Right lung (tissue), 10 donors: ENCODE data around the gene NVL. TPM values are rescaled to one million over a fixed set of nuclear protein-coding genes. Genes with fewer than 3 reads are reported as not detected.
A peak's percentile ranks its signal among the peaks of the same experiment; 100 is the strongest.
"Not testable (repeated sequence)": the region's sequence is repeated elsewhere in the genome, so short reads cannot be mapped to it uniquely, and the experiment has no call there.

Experiments
- DNase-seq, 2 donors: peaks; one replicate each; pipeline ENCODE4 v3.0.0-alpha.2; 2013
- long read RNA-seq, 8 donors: transcript quantifications; one replicate each; lab custom pipeline, GENCODE V29; 2026
- polyA plus RNA-seq, 5 donors: library from polyadenylated mRNA; unstranded; fragments of 120-200 nt; gene quantifications; one replicate each; pipeline versions ENCODE4 v1.2.1 to v1.2.3, GENCODE V29; 2013; ENCODE audit warnings: inconsistent platforms in 1 of 5, low replicate concordance in 1 of 5; ENCODE audit not compliant: insufficient read length in 5 of 5, insufficient read depth in 1 of 5

Gene NVL
- 10 to 100 TPM; 36.4 to 47.3 (median 43.1) TPM for polyA plus RNA-seq
- long read RNA-seq, donor 1, partial matches to known transcripts, result 0 of 3 reads
- long read RNA-seq, donor 1, other reads (novel, unspliced or antisense), result 0 of 3 reads
- long read RNA-seq, donor 2, partial matches to known transcripts, result 0 of 1 reads
- long read RNA-seq, donor 2, other reads (novel, unspliced or antisense), result 0 of 1 reads
- long read RNA-seq, donor 3, partial matches to known transcripts, result 0 of 6 reads
- long read RNA-seq, donor 3, other reads (novel, unspliced or antisense), result 0 of 6 reads
- long read RNA-seq, donor 4, partial matches to known transcripts, result 0 of 1 reads
- long read RNA-seq, donor 4, other reads (novel, unspliced or antisense), result 0 of 1 reads
- long read RNA-seq, donor 5, partial matches to known transcripts, result 0 of 4 reads
- long read RNA-seq, donor 5, other reads (novel, unspliced or antisense), result 0 of 4 reads
- long read RNA-seq, donor 6, partial matches to known transcripts, result 0 of 3 reads
- long read RNA-seq, donor 6, other reads (novel, unspliced or antisense), result 0 of 3 reads
- long read RNA-seq, donor 7, partial matches to known transcripts, result 6 of 8 reads
- long read RNA-seq, donor 7, other reads (novel, unspliced or antisense), result 0 of 8 reads
- long read RNA-seq, donor 8, partial matches to known transcripts, result 62 of 62 reads
- long read RNA-seq, donor 8, other reads (novel, unspliced or antisense), result 0 of 62 reads

GRCh38 chr1:224329842-224330753 lies at the start of gene NVL:
Gene NVL, minus strand, starts transcription at chr1:224330172. Its CDS starts 45 bp downstream, at chr1:224330127.
- peak; percentile 88 to 89 for DNase-seq

- no peak for DNase-seq
Observed at GRCh38 chr1:224378855-224379631, 49.1 kb upstream of the NVL start.

DNA sequence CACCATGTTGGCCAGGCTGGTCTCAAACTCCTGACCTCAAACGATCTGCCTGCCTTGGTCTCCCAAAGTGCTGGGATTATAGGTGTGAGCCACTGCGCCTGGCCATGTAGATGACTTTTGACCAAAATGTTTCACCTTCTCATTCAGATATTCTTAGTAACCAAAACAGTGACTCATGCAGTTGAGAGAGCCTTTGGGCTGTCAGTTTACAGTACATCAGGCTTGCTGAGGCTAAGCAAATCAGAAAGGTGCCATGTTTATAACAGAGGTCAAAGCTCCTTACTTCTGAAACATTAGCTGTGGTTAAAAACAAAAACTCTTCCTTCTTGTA lies 47.7 kb upstream of the NVL start:
- DNase-seq, result no peak

DNA sequence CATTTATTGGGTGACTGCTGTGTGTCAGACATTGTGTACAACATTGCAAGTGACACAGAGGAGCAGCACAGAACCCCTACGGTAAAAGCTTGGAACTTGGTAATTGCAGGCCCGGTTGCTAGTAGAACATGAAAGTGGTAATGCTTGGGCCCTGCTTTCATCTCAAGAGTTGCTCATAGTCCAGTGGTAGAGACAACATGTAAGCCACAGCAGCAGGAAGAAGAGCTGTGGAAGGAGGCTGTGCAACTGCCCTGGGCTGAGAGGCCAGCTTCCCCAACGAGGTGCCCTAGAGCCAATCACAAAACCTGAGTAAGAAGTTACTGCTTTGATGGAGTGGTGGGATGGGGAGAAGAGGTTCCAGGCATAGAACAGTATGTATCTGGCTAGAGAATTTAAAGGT lies 45.1 kb upstream of the NVL start:
- no peak for DNase-seq

DNA sequence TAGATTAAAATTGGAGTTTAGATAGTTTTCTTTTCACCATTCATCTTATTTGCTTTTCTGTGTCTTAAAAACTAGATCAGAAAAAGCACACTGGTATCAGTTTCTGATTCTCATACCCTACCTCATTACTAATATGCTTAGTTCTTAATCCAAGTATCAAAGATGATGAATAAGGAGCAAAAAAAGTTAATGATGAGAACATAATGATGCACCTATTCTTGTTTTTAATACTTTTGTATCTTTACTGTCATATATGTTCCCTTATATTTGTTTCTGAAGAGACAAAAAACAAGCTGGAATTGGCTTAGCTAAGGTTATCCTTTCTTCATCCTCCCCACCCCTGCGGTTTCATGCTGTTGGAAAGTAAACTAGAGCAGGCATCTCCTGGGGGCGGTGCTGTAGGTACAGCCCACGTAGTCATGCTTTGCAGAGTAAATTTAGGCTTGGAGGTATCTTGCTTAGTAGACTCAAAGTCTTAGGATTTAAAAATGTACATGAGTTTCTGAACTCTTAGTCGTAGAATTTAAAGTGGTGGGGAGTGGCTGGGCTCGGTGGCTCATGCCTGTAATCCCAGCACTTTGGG lies 43.1 kb upstream of the NVL start:
- DNase-seq, result no peak

- DNase-seq, result no peak
Observed at GRCh38 chr1:224368409-224368808, 38.4 kb upstream of the NVL start.

- no peak for DNase-seq
Observed at GRCh38 chr1:224359207-224359606, 29.2 kb upstream of the NVL start.

- no peak for DNase-seq
Observed at GRCh38 chr1:224358237-224358636, 28.3 kb upstream of the NVL start.

- DNase-seq, result peak in 1 of 2 donors; percentile 14
Observed at GRCh38 chr1:224357626-224358124, 27.7 kb upstream of the NVL start.

- peak; percentile 90 for DNase-seq
Observed at GRCh38 chr1:224356685-224357625, 27.0 kb upstream of the NVL start, which contains the start of gene CNIH4. Gene CNIH4, plus strand, starts transcription at chr1:224356879. Its CDS starts 46 bp downstream, at chr1:224356925.

GRCh38 chr1:224353975-224354925 lies 24.3 kb upstream of the NVL start:
- no peak for DNase-seq

DNA sequence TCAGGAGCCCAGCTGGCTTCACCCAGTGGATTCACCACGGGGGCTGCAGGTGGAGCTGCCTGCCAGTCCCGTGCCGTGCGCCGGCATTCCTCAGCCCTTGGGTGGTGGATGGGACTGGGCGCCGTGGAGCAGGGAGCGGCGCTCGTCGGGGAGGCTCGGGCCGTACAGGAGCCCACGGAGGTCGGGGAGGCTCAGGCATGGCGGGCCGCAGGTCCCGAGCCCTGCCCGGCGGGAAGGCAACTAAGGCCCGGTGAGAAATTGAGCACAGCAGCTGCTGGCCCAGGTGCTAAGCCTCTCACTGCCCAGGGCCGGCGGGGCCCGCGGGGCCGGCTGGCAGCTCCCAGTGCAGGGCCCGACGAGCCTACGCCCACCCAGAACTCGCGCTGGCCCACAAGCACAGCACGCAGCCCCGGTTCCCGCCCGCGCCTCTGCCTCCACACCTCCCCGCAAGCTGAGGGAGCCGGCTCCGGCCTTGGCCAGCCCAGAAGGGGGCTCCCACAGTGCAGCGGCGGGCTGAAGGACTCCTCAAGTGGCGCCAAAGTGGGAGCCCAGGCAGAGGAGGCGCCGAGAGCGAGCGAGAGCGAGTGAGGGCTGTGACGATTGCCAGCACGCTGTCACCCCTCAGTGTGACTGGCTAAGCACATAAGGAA lies 22.6 kb upstream of the NVL start:
- not testable (repeated sequence) for DNase-seq

GRCh38 chr1:224349716-224350115 lies 19.7 kb upstream of the NVL start:
- not testable (repeated sequence) for DNase-seq

GRCh38 chr1:224348137-224348536 lies 18.2 kb upstream of the NVL start:
- DNase-seq, result no peak

DNA sequence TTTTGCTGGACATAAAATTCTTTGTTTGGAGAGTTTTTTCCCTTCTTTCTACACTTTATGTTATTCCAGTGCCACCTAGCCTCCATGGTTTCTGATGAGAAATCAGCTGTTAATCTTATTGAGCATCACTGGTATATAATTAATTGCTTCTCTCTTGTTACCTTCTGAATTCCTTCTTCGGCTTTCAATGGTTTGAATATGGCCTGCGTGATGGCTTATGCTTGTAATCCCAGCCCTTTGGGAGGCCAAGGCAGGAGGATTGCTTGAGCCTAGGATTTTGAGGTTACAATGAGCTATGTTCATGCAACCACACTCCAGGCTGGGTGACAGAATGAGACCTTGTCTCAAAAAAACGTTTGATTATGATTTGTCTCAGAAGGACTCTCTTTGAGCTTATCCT lies 13.7 kb upstream of the NVL start:
- DNase-seq, result no peak

DNA sequence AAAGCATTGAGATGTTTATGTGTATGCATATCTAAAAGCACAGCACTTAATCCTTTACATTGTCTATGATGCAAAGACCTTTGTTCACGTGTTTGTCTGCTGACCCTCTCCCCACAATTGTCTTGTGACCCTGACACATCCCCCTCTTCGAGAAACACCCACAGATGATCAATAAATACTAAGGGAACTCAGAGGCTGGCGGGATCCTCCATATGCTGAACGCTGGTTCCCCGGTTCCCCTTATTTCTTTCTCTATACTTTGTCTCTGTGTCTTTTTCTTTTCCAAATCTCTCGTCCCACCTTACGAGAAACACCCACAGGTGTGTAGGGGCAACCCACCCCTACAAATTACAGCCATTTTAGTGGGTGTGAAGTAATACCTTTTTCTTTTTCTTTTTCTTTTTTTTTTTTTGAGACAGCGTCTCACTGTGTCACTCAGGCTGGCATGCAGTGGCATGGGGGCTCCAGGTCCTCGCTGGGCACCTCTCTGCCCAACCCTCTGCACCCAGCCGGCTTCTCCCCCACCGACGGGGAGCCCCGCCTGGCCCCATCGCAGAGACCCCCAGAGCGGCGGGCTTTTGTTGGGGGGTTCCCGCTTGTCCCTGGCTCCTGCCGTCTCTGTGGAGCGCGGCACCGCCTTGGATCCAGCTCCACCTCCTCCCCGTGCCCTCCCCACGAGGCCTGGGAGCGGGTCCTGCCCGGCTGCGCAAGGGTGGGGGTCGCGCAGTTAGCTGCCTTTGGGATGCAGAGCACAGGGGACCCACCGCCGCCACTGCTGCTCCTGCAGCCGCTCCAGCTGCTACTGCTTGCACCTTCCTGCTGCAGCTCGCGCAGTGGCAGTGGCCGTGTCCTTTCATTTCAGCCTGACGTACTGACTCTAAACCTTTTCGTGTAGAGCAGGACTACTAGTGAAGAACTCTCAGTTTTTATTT lies 10.7 kb upstream of the NVL start:
- not testable (repeated sequence) for DNase-seq
